Skin of body (tissue), 2 donors: Measurements from ENCODE around the gene ZFP36. TPM values are rescaled to one million over a fixed set of nuclear protein-coding genes. Genes with fewer than 3 reads are reported as not detected.

Experiments used
- DNase-seq: peaks from one replicate; lab custom pipeline; 2025; lab: John Stamatoyannopoulos, UW
- total RNA-seq: library from RNA; depleted of rRNA; stranded (reverse); fragments of >200 nt; gene quantifications from one replicate; pipeline ENCODE4 v1.2.3, GENCODE V29; 2014

ZFP36 gene
- total RNA-seq, 1 donor from 2014 or later = 32.1 TPM

- DNase-seq = no peak
Measured at GRCh38 chr19:39384839-39385568, 21.6 kb upstream of the ZFP36 start.

- DNase-seq = no peak
Measured at GRCh38 chr19:39385629-39386411, 20.8 kb upstream of the ZFP36 start.

GRCh38 chr19:39386557-39386956 is 20.1 kb upstream of the ZFP36 start:
- no peak for DNase-seq

GRCh38 chr19:39388657-39389056 is 18.0 kb upstream of the ZFP36 start:
- no peak for DNase-seq

GRCh38 chr19:39389631-39390414 is 16.8 kb upstream of the ZFP36 start:
- no peak for DNase-seq

- no peak for DNase-seq
Measured at GRCh38 chr19:39390451-39390750, 16.2 kb upstream of the ZFP36 start.

GRCh38 chr19:39390751-39391437 is 15.8 kb upstream of the ZFP36 start, which contains the start of the genes MED29 and PAF1:
TSS of gene MED29 (plus strand) at chr19:39391378. CDS start at chr19:39391423, 45 bp downstream.
TSS of gene PAF1 (minus strand) at chr19:39391106. CDS start at chr19:39390864, 242 bp downstream.
- peak; percentile 100 for DNase-seq

GRCh38 chr19:39397360-39398296 is 9.0 kb upstream of the ZFP36 start:
- peak; percentile 65 for DNase-seq

GRCh38 chr19:39398297-39398864 is 8.3 kb upstream of the ZFP36 start:
- no peak for DNase-seq

- no peak for DNase-seq
Measured at GRCh38 chr19:39399668-39400050, 7.0 kb upstream of the ZFP36 start.

- no peak for DNase-seq
Measured at GRCh38 chr19:39400061-39400460, 6.6 kb upstream of the ZFP36 start.

GRCh38 chr19:39401070-39401548 is 5.5 kb upstream of the ZFP36 start:
- no peak for DNase-seq

GRCh38 chr19:39401549-39402345 is 4.9 kb upstream of the ZFP36 start:
- DNase-seq = peak; percentile 83

- peak; percentile 90 for DNase-seq
Measured at GRCh38 chr19:39402346-39403300, 4.0 kb upstream of the ZFP36 start.

GRCh38 chr19:39403331-39404312 is 3.0 kb upstream of the ZFP36 start:
- DNase-seq = peak; percentile 97

GRCh38 chr19:39405261-39405957 is 1.2 kb upstream of the ZFP36 start:
- no peak for DNase-seq
